B cell (primary cell): ENCODE results near the gene MRPS27. TPM values are rescaled to one million over a fixed set of nuclear protein-coding genes. Genes with fewer than 3 reads are reported as not detected.

Experiments used
- ATAC-seq: fragments of 200-7000 bp; cut with Tn5 transposase; one replicate; pipeline ENCODE4 v1.10.0; 2021; ENCODE audit warnings: low read depth, mild to moderate bottlenecking, moderate number of reproducible peaks, moderate library complexity
- CTCF ChIA-PET: fragments of 350-600 bp; sonication (Branson Sonifier 250); formaldehyde crosslinking; loops from one replicate; lab custom pipeline; 2021; ENCODE audit warnings: antibody characterized with exemption, inconsistent platforms; lab: Charles Lee
- POLR2A ChIA-PET: fragments of 350-600 bp; sonication (Branson Sonifier 250); formaldehyde crosslinking; loops from one replicate; lab custom pipeline; 2021; ENCODE audit warnings: antibody characterized with exemption; lab: Charles Lee
- DNase-seq: peaks from one replicate; pipeline ENCODE4 v3.0.0; 2013
- H2AFZ ChIP-seq: 2 replicates; pipeline ENCODE4 v1.6.1; 2012; ENCODE audit warnings: mild to moderate bottlenecking, low read depth, low read length; ENCODE audit not compliant: insufficient read depth, poor library complexity, severe bottlenecking
- H3K27ac ChIP-seq, 2 donors: 1 replicate in 1 of 2; 2 replicates in 1 of 2; pipeline ENCODE4 v1.5.1; 2012 to 2013; ENCODE audit warnings: low read length in 2 of 2, mild to moderate bottlenecking in 2 of 2, moderate library complexity in 1 of 2
- H3K27me3 ChIP-seq, 4 experiments: fragments of 200-600 bp in 1 of 4; sonication (generic) in 1 of 4; replicated peaks in 1 of 4; 1 replicate in 2 of 4; 2 replicates in 2 of 4; pipeline versions ENCODE4 v1.6.1 to v1.7.0; 2013 to 2016; ENCODE audit warnings: low read length in 3 of 4, mild to moderate bottlenecking in 2 of 4, mixed read lengths in 1 of 4, moderate library complexity in 1 of 4; ENCODE audit not compliant: insufficient read depth in 4 of 4, control insufficient read depth in 3 of 4; ENCODE audit errors: control extremely low read depth in 1 of 4
- H3K36me3 ChIP-seq, 2 experiments: replicated peaks in 1 of 2; 1 replicate in 1 of 2; 2 replicates in 1 of 2; pipeline versions ENCODE4 v1.6.1 to v1.7.1; 2013; ENCODE audit warnings: low read length in 1 of 2; ENCODE audit not compliant: insufficient read depth in 2 of 2, control insufficient read depth in 1 of 2; ENCODE audit errors: control extremely low read depth in 1 of 2, extremely low read depth in 1 of 2
- H3K4me1 ChIP-seq, 2 donors: fragments of 200-600 bp in 1 of 2; sonication (generic) in 1 of 2; 1 replicate in 1 of 2; 2 replicates in 1 of 2; pipeline versions ENCODE4 v1.5.1 to v1.6.1; 2013 to 2017; ENCODE audit warnings: low read length in 2 of 2; ENCODE audit not compliant: control insufficient read depth in 2 of 2, insufficient read depth in 2 of 2
- H3K4me2 ChIP-seq: replicated peaks from 2 replicates; pipeline ENCODE3; 2012; ENCODE audit warnings: mild to moderate bottlenecking, low read depth, low read length; ENCODE audit not compliant: poor library complexity, severe bottlenecking
- H3K4me3 ChIP-seq, 5 experiments: fragments of 200-600 bp in 1 of 5; sonication (generic) in 1 of 5; 1 replicate in 3 of 5; 2 replicates in 2 of 5; pipeline versions ENCODE4 v1.5.1 to v1.7.0; 2011 to 2016; ENCODE audit warnings: low read length in 4 of 5, mild to moderate bottlenecking in 4 of 5, low read depth in 2 of 5, control low read depth in 1 of 5, moderate library complexity in 1 of 5; ENCODE audit not compliant: insufficient read depth in 1 of 5; ENCODE audit errors: control extremely low read depth in 1 of 5, extremely low read depth in 1 of 5
- H3K79me2 ChIP-seq: fragments of 200-600 bp; sonication (generic); one replicate; pipeline ENCODE4 v1.6.0; 2016; ENCODE audit warnings: low read length; ENCODE audit not compliant: control insufficient read depth, insufficient read depth
- H3K9ac ChIP-seq: fragments of 200-600 bp; sonication (generic); 2 replicates; pipeline ENCODE4 v1.6.1; 2017; ENCODE audit warnings: mild to moderate bottlenecking, low read length, moderate library complexity
- H3K9me3 ChIP-seq, 3 donors: one replicate each; pipeline versions ENCODE4 v1.6.1 to v1.7.1; 2013; ENCODE audit warnings: low read length in 2 of 3; ENCODE audit not compliant: control insufficient read depth in 2 of 3, insufficient read depth in 1 of 3; ENCODE audit errors: control extremely low read depth in 1 of 3
- H4K20me1 ChIP-seq: 2 replicates; pipeline ENCODE4 v1.6.0; 2012; ENCODE audit warnings: mild to moderate bottlenecking, low read length; ENCODE audit not compliant: insufficient read depth, control insufficient read depth, poor library complexity, severe bottlenecking
- H3K27ac Mint-ChIP-seq: one replicate; pipeline ENCODE4 v1.8.0; 2021; ENCODE audit warnings: mixed read lengths
- H3K27me3 Mint-ChIP-seq: one replicate; pipeline ENCODE4 v1.8.0; 2021; ENCODE audit warnings: mixed read lengths
- H3K4me1 Mint-ChIP-seq: one replicate; pipeline ENCODE4 v1.8.0; 2021; ENCODE audit warnings: mixed read lengths
- H3K4me3 Mint-ChIP-seq: one replicate; pipeline ENCODE4 v1.8.0; 2021; ENCODE audit warnings: mixed read lengths
- H3K9me3 Mint-ChIP-seq: one replicate; pipeline ENCODE4 v1.8.0; 2022; ENCODE audit warnings: mixed read lengths; ENCODE audit not compliant: insufficient read depth
- CTCF ChIP-seq: fragments of 200-600 bp; IDR thresholded peaks from one replicate; pipeline ENCODE4 v1.8.0; 2022; ENCODE audit warnings: antibody characterized with exemption, mild to moderate bottlenecking
- EZH2 ChIP-seq: IDR thresholded peaks from 2 replicates; pipeline ENCODE4 v1.6.1; 2012; ENCODE audit warnings: borderline replicate concordance, low read depth, mild to moderate bottlenecking, moderate library complexity, low read length; ENCODE audit not compliant: insufficient read depth, poor library complexity, severe bottlenecking
- WGBS: methylation state at CpG from one replicate; pipeline ENCODE4 v1.1.5; 2013; ENCODE audit warnings: missing lambda C conversion rate; ENCODE audit not compliant: insufficient coverage; 5-methylcytosine and 5-hydroxymethylcytosine counted together
- intact Hi-C: fragments of 100-400 bp; cut with micrococcal nuclease; formaldehyde crosslinking; loops from one replicate; pipeline ENCODE4 v1.10.0; 2022
- polyA plus RNA-seq: library from polyadenylated mRNA; depleted of rRNA; stranded (reverse); fragments of >200 nt; gene quantifications from 2 replicates; pipeline ENCODE4 v1.2.3, GENCODE V29; 2012
- total RNA-seq, 2 donors: library from RNA; stranded (reverse); fragments of 120-200 nt in 1 of 2; gene quantifications; 1 replicate in 1 of 2; 2 replicates in 1 of 2; pipeline versions ENCODE4 v1.2.3 to v1.2.4, GENCODE V29; 2013 to 2022

Gene MRPS27
- total and polyA plus RNA-seq, 2 donors (not counting 1 experiment from before 2014, with no cell fraction given) = 33.4 to 58.3 TPM

- Histone ChIP-seq H4K20me1 (no peaks in the 10 kb centered on the region), H3K9me3 (peaks cover 0 to 4% (median 2%) of the 10 kb centered on the region in 3 donors), H3K36me3 (peaks cover 0 to 4% of the 10 kb centered on the region in 2 experiments), H3K4me1 (no peaks in the 10 kb centered on the region), H3K4me2 (no peak overlapping the region), H3K79me2 (peaks cover 16% of the 10 kb centered on the region), H3K4me3 (no peak overlapping the region), H3K27ac (no peak overlapping the region), H3K9ac (no peak overlapping the region), H3K27me3 (no peaks in the 10 kb centered on the region), H2AFZ (no peak overlapping the region)
- no peak for ATAC-seq
- H3K9me3 Mint-ChIP-seq = no peaks in the 10 kb centered on the region
- no peaks in the 10 kb centered on the region for H3K27me3 Mint-ChIP-seq
- intact Hi-C loops = no loop called here
- no peak for DNase-seq
- TF ChIP-seq CTCF (no peak), EZH2 (no peak)
- POLR2A ChIA-PET = no interaction called here
- CTCF ChIA-PET = no interaction called here
- H3K4me1 Mint-ChIP-seq = peaks cover 3% of the 10 kb centered on the region
- WGBS = no CpG with 5 or more reads among the region's 3 CpGs
- H3K4me3 Mint-ChIP-seq = no peak overlapping the region
- no peak overlapping the region for H3K27ac Mint-ChIP-seq
Measured at GRCh38 chr5:72276219-72276752, 43.8 kb downstream of the MRPS27 start.

- WGBS = no CpG with 5 or more reads among the region's 7 CpGs
- peaks cover 19% of the 10 kb centered on the region for H3K79me2 ChIP-seq
- no peaks in the 10 kb centered on the region for H4K20me1 ChIP-seq
- H3K27ac ChIP-seq = no peak overlapping the region
- peaks cover 0 to 4% of the 10 kb centered on the region in 2 experiments for H3K36me3 ChIP-seq
- Mint-ChIP-seq H3K27me3 (no peaks in the 10 kb centered on the region), H3K27ac (no peak overlapping the region), H3K4me1 (peaks cover 5% of the 10 kb centered on the region), H3K9me3 (no peaks in the 10 kb centered on the region), H3K4me3 (no peak overlapping the region)
- CTCF ChIA-PET = no interaction called here
- intact Hi-C loops = no loop called here
- H3K4me2 ChIP-seq = no peak overlapping the region
- H2AFZ ChIP-seq = no peak overlapping the region
- ATAC-seq (no peak), DNase-seq (no peak)
- H3K4me1 ChIP-seq = no peaks in the 10 kb centered on the region
- POLR2A ChIA-PET = no interaction called here
- H3K4me3 ChIP-seq = no peak overlapping the region
- no peaks in the 10 kb centered on the region for H3K27me3 ChIP-seq
- peaks cover 0 to 4% (median 2%) of the 10 kb centered on the region in 3 donors for H3K9me3 ChIP-seq
- no peak overlapping the region for H3K9ac ChIP-seq
- TF ChIP-seq CTCF = no peak
- no peak for TF ChIP-seq EZH2
Measured at GRCh38 chr5:72273547-72273946, 46.5 kb downstream of the MRPS27 start.
